HG03135 (cell line): ENCODE measurements around the gene GTF3C6.
"Not testable (repeated sequence)": the region's sequence is repeated elsewhere in the genome, so short reads cannot be mapped to it uniquely, and the experiment has no call there.

Experiments used
- ATAC-seq: cut with Tn5 transposase; IDR thresholded peaks from one replicate; pipeline ENCODE4 v1.9.1; 2021; ENCODE audit warnings: mild to moderate bottlenecking, moderate library complexity; ENCODE audit not compliant: unreplicated experiment

The GTF3C6 gene

DNA sequence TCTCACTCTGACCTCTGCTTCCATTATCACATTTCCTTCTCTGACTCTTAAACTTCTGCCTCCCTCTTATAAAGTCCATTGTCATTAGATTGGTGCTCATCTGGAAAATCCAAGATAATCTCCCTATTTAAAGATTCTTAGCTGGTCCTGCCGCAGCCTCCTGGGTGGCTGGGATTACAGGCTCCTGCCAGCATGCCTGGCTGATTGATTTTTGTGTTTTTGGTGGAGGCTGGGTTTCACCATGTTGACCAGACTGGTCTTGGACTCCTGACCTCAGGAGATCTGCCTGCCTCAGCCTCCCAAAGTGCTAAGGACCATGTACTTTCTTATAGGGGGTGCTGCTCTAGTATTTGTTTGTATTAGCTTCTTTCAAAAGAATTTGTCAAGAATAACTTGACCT, 18.1 kb downstream of the GTF3C6 start:
- ATAC-seq: no peak

DNA sequence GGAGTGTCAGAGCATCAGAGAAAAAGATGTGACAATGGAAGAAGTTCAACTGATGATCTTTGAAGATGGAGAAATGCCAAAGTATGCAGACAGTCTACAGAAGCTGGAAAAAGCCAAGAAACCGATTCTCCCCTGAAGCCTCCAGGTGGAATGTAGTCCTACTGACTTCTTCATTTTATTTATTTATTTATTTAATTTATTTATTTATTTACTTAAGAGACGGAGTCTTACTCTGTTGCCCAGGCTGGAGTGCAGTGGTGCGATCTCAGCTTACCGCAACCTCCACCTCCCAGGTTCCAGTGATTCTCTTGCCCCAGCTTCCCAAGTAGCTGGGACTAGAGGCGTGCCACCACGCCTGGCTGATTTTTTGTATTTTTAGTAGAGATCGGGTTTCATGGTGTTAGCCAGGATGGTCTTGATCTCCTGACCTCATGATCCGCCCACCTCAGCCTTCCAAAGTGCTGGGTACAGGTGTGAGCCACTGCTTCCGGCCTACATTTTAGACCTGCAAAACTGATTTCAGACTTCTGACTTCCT, 21.1 kb downstream of the GTF3C6 start:
- ATAC-seq: no peak

DNA sequence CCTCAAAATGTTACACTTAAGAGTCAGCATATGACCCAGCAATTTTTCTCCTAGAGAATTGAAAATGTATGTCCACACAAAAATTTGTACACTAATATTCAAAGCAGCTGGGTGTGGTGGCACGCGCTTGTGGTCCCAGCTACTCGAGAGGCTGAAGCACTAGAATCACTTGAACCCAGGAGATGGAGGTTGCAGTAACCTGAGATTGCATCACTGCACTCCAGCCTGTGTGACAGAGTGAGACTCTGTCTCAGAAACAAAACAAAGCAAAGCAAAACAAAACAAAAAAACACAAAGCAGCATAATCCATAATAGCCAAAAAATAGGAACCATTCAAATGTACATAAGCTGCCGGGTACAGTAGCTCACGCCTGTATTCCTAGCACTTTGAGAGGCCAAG, 21.7 kb downstream of the GTF3C6 start:
- ATAC-seq: no peak

DNA sequence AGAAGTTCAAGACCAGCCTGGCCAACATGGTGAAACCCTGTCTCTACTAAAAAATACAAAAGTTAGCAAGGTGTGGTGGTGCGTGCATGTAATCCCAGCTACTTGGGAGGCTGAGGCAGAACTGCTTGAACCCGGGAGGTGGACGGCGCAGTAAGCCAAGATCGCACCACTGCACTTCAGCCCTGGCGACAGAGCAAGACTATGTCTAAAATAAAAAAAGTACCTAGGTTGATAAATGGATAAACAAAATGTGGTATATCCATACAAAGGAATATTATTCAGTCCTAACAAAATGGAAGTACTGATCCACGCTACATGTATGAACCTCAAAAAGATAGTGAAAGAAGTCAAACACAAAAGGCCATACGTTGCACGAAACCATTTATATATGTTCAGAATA, 22.1 kb downstream of the GTF3C6 start:
- ATAC-seq: no peak

DNA sequence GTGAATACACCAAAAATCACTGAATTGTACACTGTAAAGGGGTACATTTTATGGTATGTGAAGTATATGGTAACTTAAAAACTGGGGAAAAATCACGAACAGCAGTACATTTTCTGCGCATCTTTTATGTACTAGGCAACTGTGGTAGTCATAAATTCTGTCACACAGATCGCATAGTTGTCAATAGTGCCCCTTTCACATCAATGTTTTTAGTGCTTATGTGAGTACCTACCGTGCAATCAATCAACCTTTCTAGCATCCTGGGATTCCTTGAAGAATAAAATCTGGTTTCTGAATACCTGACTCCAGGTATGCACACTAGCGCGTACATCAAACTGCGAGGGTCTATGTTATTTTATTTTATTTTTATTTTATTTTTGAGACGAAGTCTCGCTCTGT, 22.7 kb downstream of the GTF3C6 start:
- no peak for ATAC-seq

DNA sequence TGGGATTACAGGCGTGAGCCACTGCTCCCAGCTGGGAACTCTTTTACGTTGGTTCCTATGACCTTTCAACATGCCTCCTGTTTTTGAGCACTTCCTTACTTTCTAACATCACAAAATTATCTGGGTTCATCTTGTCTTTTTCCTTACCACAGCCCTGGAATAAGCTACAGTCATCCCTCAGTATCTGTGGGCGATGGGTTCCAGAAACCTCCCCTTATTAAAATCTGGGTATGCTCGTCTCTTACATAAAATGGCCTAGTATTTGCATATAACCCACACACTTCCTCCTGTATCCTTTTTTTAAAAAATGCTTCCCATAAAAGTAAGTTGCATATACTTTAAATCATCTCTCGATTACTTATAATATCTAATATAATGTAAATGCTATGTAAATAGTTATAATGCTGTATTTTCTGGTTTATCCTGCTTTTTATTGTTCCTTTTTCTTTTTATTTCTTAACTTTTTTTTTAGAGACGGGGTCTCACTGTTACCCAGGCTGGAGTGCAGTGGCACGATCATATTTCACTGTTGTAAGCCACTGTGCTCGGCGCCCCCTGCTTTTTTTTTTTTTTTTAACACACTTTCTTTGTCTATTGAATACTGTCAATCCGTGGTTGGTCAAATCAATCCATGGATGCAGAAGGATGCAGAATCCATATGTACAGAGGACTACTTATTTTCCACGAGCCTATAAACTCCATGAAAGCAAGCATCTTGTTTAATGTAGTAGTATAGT, 32.5 kb downstream of the GTF3C6 start:
- no peak for ATAC-seq

DNA sequence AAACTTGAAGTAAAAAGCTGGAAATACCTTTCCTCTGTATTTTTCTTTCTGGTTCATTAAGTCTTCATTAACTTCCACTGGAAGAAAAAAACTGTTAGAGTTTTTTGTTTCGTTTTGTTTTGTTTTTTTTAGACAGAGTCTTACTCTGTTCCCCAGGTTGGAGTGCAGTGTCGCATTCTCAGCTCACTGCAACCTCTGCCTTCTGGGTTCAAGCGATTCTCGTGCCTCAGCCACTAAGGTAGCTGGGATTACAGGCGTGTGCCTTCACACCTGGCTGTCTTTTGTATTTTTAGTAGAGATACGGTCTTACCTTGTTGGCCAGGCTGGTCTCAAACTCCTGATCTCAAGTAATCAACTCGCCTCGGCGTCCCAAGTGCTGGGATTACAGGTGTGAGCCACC, 38.2 kb downstream of the GTF3C6 start:
- no peak for ATAC-seq

DNA sequence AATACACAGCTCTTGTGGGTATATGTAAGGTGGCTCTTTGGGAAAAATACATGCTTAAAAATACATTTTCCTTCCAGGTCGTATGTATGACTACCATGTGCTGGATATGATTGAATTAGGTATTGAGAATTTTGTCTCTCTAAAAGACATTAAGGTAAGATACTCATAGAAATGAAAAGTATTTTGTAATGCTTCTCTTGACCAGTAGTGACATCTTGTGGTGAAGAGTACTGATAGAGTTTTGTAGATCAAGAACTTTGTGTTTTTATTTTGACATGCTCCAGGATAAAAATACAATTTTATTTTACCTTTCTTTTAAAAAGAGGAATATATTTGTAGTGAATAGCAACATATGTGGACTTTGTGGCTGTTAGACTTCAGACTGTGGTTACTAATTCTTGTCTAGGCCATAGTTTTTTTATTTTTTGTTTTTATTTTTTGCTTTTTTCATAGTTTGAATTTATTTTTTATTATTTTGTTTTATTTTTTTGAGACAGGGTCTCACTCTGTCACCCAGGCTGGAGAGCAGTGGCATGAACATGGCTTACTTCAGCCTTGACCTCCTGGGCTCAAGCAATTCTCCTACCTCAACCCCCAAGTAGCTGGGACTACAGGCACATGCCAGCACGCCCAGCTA, 41.2 kb downstream of the GTF3C6 start:
- ATAC-seq: no peak

DNA sequence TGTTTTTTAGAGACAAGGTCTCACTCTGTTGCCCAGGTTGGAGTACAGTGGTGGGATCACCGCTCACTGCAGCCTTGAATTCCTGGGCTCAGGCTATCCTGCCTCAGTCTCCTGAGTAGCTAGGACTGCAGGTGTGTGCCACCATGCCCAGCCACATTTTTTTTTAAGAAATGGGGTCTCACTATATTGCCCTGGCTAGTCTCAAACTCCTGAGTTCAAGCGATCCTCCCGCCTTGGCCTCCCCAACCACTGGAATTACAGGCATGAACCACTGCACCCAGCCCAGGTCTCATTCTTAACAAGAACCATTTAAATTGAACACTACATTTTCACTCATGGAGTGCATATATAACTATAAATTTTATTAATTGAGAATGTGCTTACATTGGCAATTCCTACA, 43.8 kb downstream of the GTF3C6 start:
- ATAC-seq: no peak

DNA sequence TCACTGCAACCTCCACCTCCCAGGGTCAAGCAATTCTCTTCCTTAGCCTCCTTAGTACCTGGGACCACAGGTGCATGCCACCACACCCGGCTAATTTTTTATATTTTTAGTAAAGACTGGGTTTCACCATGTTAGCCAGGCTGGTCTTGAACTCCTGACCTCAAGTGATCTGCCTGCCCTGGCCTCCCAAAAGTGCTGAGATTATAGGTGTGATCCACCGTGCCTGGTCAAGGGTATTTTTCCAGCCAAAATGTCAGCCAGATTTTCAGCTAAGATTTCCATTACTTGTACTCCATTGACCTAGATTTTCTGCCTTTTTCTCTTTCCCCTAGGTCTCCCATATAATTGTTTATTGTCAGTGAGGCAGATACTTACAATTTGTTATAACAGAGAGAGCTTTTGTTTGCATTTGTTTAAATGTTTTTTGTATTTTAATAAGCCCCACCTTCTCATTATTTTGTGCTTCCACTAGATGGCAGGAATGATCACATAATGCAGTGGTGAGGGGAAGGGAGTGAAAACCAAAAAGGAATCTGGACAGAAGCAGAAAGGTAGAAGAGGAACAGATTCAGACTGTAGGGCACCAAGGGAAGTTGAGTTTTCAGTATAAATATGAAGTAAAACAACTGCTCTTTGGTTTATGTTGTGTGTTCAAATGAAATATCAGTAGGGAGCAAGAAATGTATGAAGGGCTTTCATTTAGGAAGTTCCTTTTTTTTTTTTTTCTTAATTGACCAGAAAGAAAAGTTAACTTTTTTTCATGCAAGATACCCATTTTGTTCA, 53.0 kb downstream of the GTF3C6 start:
- ATAC-seq: no peak

DNA sequence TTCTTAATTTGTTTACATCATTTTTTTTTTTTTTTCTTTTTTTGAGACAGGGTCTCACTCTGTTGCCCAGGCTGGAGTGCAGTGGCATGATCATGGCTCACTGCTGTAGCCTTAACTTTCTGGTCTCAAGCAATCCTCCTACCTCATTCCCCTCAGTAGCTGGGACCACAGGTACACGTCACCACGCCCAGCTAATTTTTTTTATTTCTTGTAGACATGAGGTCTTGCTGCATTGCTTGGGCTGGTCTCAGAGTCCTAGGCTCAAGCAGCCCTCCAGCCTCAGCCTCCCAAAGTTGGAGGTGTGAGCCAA, 53.6 kb downstream of the GTF3C6 start:
- ATAC-seq: no peak

DNA sequence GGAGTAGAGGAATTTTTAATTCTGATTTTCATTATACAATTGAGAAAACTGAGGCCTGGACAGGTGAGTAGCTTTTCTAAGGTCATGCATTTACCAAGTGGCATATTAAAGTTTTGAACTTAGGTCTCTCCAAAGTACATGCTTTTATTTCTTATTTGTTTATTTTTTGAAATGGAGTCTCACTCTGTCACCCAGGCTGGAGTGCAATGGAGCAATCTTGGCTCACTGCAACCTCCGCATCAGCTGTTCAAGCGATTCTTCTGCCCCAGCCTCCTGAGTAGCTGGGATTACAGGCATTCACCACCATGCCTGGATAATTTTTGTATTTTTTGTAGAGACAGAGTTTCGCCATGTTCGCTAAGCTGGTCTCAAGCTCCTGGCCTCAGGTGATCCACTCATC, 54.0 kb downstream of the GTF3C6 start:
- not testable (repeated sequence) for ATAC-seq

DNA sequence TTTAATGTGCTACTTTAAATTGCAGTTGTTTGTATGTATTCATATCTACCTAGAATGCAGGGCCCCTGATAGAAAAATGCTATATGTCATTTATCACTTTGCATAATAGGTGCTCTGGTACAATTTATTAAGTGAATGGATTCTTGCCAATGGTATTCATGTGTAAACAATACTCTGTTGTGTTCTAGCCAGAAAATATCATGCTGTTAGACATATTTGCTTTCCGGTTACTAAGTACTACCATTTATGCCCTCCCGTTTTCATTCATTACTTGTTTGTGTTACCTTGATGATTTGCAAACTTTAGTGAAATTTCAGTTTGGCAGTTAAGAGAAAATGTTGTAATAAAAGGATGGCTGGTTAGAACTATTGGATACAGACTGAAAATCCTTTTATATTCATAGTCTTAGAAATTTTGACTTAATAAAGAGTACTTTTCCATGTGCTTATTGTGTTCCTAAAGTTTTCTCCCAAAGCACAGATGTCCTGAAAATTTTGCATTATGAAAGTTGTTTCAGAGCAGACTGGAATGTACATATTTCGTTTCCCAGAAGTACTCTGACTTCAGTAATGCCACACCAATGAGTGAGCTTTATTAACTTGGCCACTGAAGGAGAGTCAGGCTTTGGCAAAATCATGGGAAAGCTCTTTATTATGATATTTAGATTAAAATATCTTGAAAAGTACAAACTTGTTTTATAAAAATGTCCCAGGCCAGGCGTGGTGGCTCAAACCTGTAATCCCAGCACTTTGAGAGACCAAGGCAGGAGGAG, 54.8 kb downstream of the GTF3C6 start:
- no peak for ATAC-seq

DNA sequence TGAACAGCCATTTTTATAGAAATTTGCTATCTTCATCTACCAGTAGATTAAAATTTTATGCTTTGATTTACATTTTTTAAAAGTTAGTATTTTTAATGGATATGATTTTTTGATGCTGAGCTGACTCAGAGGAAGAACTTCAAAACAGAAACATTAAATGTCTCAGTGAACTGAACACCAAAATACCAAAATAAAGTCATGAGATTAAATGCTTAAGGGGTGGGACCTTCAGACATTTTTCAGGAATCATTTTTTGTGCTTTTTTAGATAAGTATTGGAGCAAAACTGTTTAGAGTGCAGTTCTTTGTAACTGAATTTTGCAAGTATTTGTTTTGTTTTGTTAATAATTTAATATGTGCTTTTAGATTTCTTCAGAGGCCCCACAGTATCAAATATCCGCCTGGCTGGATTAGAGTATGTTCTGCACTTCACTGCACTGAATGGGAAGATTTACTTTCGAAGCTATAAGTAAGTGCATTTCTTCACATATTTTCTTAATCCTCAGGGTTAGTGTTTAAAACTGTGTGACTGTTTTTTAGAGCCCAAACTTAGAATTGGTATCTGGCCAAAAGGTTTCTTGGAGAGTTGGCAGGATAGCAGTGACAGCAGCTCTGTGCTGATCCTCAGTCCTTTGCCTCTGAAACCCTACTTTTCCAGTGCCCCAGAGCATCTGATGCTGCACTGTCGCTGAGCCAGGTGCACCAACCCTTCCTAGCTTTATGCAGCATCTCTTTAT, 57.1 kb downstream of the GTF3C6 start:
- no peak for ATAC-seq

DNA sequence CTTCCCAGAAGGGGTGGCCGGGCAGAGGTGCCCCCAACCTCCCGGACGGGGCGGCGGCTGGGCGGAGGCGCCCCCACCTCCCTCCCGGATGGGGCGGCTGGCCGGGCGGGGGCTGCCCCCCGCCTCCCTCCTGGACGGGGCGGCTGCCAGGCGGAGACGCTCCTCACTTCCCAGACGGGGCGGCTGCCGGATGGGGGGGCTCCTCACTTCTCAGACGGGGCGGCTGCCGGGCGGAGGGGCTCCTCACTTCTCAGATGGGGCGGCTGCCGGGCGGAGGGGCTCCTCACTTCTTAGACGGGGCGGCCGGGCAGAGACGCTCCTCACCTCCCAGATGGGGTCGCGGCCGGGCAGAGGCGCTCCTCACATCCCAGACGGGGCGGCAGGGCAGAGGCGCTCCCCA, 58.7 kb downstream of the GTF3C6 start:
- ATAC-seq: not testable (repeated sequence)
